ENCODE data around the gene ABCC5. TPM values are rescaled to one million over a fixed set of nuclear protein-coding genes. Genes with fewer than 3 reads are reported as not detected.

Gene ABCC5
- total RNA-seq, 3 donors from 2014 or later: 34.4 to 45.7 (median 39.4) TPM

GRCh38 chr3:183937601-183938286, 79.9 kb downstream of the ABCC5 start:
- H3K9me3 ChIP-seq: no peaks in the 10 kb centered on the region
- DNase-seq: no peak
- no peak overlapping the region for H3K4me3 ChIP-seq
- no peaks in the 10 kb centered on the region for H3K36me3 ChIP-seq (ENCODE audit: low read depth)
- intact Hi-C loops (cut with DNase I, micrococcal nuclease): no loop called here
- peaks cover 2% of the 10 kb centered on the region for H3K4me1 ChIP-seq (ENCODE audit: low read depth)
- no peak for TF ChIP-seq CTCF (IDR thresholded peaks at IDR 0.05)
- ATAC-seq: no peak

GRCh38 chr3:183933160-183933559, 84.5 kb downstream of the ABCC5 start:
- no peaks in the 10 kb centered on the region for H3K36me3 ChIP-seq (ENCODE audit: low read depth)
- TF ChIP-seq CTCF (IDR thresholded peaks at IDR 0.05): no peak
- peaks cover 8% of the 10 kb centered on the region for H3K4me1 ChIP-seq (ENCODE audit: low read depth)
- H3K4me3 ChIP-seq: no peak overlapping the region
- intact Hi-C loops (cut with DNase I, micrococcal nuclease): no loop called here
- H3K9me3 ChIP-seq: no peaks in the 10 kb centered on the region
- no peak for DNase-seq
- ATAC-seq: no peak

DNA sequence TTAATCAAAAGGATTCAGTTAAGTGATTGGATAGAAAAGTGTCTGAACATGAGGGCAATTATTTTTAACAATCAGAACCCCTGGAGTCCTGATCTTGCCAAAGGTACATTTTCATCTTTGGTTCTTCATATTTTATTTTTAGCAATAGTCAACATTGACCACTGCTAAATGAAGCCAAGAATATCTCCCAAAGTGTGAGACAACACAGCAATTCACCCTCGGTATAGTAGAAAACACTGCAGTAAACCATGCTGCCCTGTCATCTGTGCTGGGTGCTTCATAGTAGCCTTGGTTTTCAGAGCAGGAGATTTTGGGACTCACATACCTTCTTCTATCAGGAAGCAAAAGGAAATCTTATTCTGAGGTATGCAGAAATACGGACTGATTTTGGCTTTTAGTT, 85.8 kb downstream of the ABCC5 start:
- no peak for ATAC-seq
- TF ChIP-seq CTCF (IDR thresholded peaks at IDR 0.05): no peak
- Histone ChIP-seq H3K9me3 (no peaks in the 10 kb centered on the region), H3K36me3 (ENCODE audit: low read depth) (no peaks in the 10 kb centered on the region), H3K4me1 (ENCODE audit: low read depth) (peaks cover 8% of the 10 kb centered on the region), H3K4me3 (no peak overlapping the region)
- DNase-seq: no peak
- intact Hi-C loops (cut with DNase I, micrococcal nuclease): no loop called here

DNA sequence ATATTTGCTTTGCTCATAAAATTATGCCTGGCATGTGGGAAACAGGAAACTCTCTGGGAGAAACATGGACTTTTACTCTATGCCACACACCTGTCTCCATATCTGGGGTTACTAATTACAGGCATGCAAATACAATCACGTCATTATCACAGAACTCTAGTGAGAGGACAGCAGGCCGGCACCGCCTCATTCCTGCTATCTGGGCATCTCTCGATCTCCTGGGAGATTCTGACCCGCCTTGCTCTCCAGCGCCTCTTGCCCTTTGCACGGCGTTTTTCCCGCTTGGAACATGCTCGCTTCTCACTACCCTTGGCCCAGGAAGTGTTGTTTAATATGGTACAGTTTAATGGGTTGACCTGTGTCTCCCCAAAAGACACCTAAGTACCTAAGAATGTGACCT, 87.6 kb downstream of the ABCC5 start:
- Histone ChIP-seq H3K36me3 (ENCODE audit: low read depth) (no peaks in the 10 kb centered on the region), H3K4me1 (ENCODE audit: low read depth) (peaks cover 5% of the 10 kb centered on the region), H3K4me3 (no peak overlapping the region), H3K9me3 (no peaks in the 10 kb centered on the region)
- peak; percentile 76 to 86 (median 85) for DNase-seq
- no peak for TF ChIP-seq CTCF (IDR thresholded peaks at IDR 0.05)
- ATAC-seq: peak; percentile 97
- intact Hi-C loops (cut with DNase I, micrococcal nuclease): no loop called here

DNA sequence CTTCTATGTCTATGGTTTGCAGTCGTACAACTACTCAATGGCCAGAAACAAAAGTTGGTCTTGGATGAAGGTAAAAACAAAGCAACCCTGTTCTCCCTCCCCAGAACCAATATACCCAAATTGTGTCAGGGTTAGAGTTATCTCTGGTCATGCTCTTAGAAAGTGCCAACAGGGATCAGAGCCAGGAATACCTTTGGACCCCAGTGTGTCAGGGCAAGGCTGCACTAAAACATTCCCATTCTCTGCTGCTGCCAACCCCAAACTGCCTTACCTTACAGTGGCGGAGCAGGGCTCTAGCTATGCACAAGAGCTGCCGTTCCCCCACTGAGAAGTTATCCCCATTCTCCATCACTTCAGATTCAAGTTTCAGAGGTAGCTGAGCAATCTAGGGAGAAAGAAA, 90.6 kb downstream of the ABCC5 start:
- Histone ChIP-seq H3K36me3 (ENCODE audit: low read depth) (no peaks in the 10 kb centered on the region), H3K9me3 (no peaks in the 10 kb centered on the region), H3K4me1 (ENCODE audit: low read depth) (peaks cover 5% of the 10 kb centered on the region), H3K4me3 (no peak overlapping the region)
- intact Hi-C loops (cut with DNase I, micrococcal nuclease): no loop called here
- no peak for TF ChIP-seq CTCF (IDR thresholded peaks at IDR 0.05)
- no peak for DNase-seq
- ATAC-seq: no peak

DNA sequence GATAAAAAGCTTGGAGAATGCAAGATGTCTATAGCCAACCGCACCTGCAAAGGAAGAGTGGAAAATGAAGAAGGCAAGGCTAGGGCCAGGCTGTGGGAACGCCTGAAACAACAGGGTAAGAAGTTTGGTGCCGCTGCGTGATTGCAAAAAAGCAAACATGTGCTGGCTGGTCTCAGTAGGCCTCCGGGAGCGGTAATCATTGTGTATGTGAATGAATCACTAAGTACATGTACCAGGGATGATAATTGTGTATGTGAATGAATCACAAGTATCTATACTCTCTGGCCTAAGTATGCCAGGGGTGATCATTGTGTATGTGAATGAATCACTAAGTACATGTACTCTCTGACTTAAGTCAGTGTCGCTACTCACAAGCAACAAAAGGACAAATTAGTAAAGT, 92.7 kb downstream of the ABCC5 start:
- DNase-seq (no peak), ATAC-seq (peak; percentile 76)
- no peak for TF ChIP-seq CTCF (IDR thresholded peaks at IDR 0.05)
- H3K36me3 ChIP-seq (ENCODE audit: low read depth): no peaks in the 10 kb centered on the region
- peaks cover 5% of the 10 kb centered on the region for H3K4me1 ChIP-seq (ENCODE audit: low read depth)
- intact Hi-C loops (cut with DNase I, micrococcal nuclease): no loop called here
- no peak overlapping the region for H3K4me3 ChIP-seq
- H3K9me3 ChIP-seq: no peaks in the 10 kb centered on the region

All from mucosa of descending colon (tissue), 3 donors.